Body of pancreas (tissue), 4 donors: ENCODE results near the gene SPO11.

Experiments
- POLR2A ChIP-seq, 3 donors: fragments of 450-650 bp; IDR thresholded peaks; one replicate each; pipeline ENCODE4 v1.6.1; 2016; ENCODE audit warnings: antibody characterized with exemption in 3 of 3, mild to moderate bottlenecking in 2 of 3
- TF ChIP-seq, protein P1 (sequence below), 7 experiments: fragments of 450-650 bp in 4 of 7; fragments of 200-600 bp in 3 of 7; sonication (generic) in 3 of 7; IDR thresholded peaks; one replicate each; pipeline ENCODE4 v1.5.1; 2016 to 2019; ENCODE audit warnings: antibody characterized with exemption in 7 of 7

DNA sequence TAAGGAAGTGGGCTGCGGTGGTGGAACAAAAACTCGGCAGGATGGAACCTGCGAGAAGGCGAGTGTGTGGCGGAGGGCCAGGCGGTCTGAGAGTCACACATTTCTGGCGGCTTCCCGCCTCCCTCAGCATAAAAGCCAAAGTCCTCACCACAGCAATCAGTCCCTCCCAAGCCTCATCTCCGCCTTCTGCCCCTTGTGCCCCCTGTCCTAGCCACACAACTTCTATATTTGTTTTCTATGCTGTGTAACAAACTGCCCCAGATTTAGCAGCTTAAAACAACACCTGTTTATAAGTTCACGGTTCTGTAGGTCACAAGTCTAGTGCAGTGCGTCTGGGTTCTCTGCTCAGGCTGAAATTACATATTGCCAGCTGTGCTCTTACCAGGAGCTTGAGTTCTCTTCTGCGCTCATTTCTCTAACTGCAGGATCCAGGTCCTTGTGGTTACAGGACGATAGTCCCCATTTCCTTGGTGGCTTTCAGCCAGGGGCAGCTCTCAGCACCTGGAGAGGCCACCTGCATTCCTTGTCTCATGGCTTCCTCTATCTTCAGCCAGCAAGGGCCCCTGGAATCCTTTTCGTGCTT is 11.7 kb upstream of the SPO11 start:
- TF ChIP-seq, protein P1, sequence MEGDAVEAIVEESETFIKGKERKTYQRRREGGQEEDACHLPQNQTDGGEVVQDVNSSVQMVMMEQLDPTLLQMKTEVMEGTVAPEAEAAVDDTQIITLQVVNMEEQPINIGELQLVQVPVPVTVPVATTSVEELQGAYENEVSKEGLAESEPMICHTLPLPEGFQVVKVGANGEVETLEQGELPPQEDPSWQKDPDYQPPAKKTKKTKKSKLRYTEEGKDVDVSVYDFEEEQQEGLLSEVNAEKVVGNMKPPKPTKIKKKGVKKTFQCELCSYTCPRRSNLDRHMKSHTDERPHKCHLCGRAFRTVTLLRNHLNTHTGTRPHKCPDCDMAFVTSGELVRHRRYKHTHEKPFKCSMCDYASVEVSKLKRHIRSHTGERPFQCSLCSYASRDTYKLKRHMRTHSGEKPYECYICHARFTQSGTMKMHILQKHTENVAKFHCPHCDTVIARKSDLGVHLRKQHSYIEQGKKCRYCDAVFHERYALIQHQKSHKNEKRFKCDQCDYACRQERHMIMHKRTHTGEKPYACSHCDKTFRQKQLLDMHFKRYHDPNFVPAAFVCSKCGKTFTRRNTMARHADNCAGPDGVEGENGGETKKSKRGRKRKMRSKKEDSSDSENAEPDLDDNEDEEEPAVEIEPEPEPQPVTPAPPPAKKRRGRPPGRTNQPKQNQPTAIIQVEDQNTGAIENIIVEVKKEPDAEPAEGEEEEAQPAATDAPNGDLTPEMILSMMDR (IDR thresholded peaks at IDR 0.05), result no peak
- no peak for TF ChIP-seq POLR2A (IDR thresholded peaks at IDR 0.05)
